Parathyroid adenoma (tissue), 2 donors: Measurements from ENCODE around the gene LPGAT1.

ENCODE experiments used
- H2AFZ ChIP-seq: fragments of 300-600 bp; sonication (generic); one replicate; pipeline ENCODE4 v1.7.0; 2017; ENCODE audit warnings: antibody characterized with exemption, mild to moderate bottlenecking
- H3K27ac ChIP-seq: fragments of 300-600 bp; sonication (generic); one replicate; pipeline ENCODE4 v1.7.0; 2017
- H3K27me3 ChIP-seq: fragments of 300-600 bp; sonication (generic); one replicate; pipeline ENCODE4 v1.7.0; 2017; ENCODE audit warnings: low read length; ENCODE audit not compliant: control insufficient read depth, insufficient read depth
- H3K36me3 ChIP-seq: fragments of 300-600 bp; sonication (generic); one replicate; pipeline ENCODE4 v1.7.0; 2017; ENCODE audit warnings: low read length; ENCODE audit not compliant: control insufficient read depth, insufficient read depth
- H3K4me1 ChIP-seq: fragments of 300-600 bp; sonication (generic); one replicate; pipeline ENCODE4 v1.7.0; 2017; ENCODE audit warnings: control low read depth
- H3K4me2 ChIP-seq: fragments of 300-600 bp; sonication (generic); one replicate; pipeline ENCODE4 v1.7.0; 2017; ENCODE audit warnings: low read length
- H3K4me3 ChIP-seq: fragments of 300-600 bp; sonication (generic); one replicate; pipeline ENCODE4 v1.7.0; 2017; ENCODE audit warnings: low read depth, low read length
- H3K79me2 ChIP-seq: fragments of 300-600 bp; sonication (generic); one replicate; pipeline ENCODE4 v1.7.0; 2017; ENCODE audit warnings: control low read depth
- H3K9ac ChIP-seq: fragments of 300-600 bp; sonication (generic); one replicate; pipeline ENCODE4 v1.7.0; 2017; ENCODE audit warnings: mild to moderate bottlenecking
- H3K9me3 ChIP-seq: fragments of 300-600 bp; sonication (generic); one replicate; pipeline ENCODE4 v1.7.0; 2017; ENCODE audit warnings: low read length; ENCODE audit not compliant: control insufficient read depth
- TF ChIP-seq, protein P1 (sequence below): fragments of 300-600 bp; sonication (generic); IDR thresholded peaks from one replicate; pipeline ENCODE4 v1.7.0; 2017; ENCODE audit warnings: antibody characterized with exemption, mild to moderate bottlenecking
- donor health status: primary hyperparathyroidism.

LPGAT1 gene

DNA sequence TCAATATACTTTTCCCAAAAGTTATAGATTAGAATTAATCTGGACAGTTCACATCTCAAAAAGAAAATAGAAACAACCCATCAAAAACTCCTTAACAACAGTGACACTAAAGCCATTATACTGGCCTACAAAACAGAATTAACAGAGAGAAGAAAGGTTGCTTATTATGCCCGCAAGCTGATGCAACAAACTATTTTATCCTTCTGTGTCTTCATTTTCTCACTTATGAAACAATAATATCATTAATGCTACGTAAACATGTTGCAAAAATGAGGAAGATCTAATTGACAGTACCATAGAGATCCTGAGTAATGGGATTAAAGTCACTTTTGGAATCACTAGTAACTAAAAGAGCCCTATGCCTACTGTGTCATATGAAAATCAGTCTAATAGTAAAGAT lies 32.6 kb downstream of the LPGAT1 start:
- Histone ChIP-seq H3K4me3 (no peak overlapping the region), H3K4me1 (no peaks in the 10 kb centered on the region), H3K9me3 (no peaks in the 10 kb centered on the region), H3K79me2 (no peaks in the 10 kb centered on the region), H2AFZ (no peak overlapping the region), H3K27ac (no peak overlapping the region), H3K36me3 (no peaks in the 10 kb centered on the region), H3K27me3 (no peaks in the 10 kb centered on the region), H3K9ac (no peak overlapping the region), H3K4me2 (no peak overlapping the region)
- TF ChIP-seq, protein P1, sequence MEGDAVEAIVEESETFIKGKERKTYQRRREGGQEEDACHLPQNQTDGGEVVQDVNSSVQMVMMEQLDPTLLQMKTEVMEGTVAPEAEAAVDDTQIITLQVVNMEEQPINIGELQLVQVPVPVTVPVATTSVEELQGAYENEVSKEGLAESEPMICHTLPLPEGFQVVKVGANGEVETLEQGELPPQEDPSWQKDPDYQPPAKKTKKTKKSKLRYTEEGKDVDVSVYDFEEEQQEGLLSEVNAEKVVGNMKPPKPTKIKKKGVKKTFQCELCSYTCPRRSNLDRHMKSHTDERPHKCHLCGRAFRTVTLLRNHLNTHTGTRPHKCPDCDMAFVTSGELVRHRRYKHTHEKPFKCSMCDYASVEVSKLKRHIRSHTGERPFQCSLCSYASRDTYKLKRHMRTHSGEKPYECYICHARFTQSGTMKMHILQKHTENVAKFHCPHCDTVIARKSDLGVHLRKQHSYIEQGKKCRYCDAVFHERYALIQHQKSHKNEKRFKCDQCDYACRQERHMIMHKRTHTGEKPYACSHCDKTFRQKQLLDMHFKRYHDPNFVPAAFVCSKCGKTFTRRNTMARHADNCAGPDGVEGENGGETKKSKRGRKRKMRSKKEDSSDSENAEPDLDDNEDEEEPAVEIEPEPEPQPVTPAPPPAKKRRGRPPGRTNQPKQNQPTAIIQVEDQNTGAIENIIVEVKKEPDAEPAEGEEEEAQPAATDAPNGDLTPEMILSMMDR = no peak

DNA sequence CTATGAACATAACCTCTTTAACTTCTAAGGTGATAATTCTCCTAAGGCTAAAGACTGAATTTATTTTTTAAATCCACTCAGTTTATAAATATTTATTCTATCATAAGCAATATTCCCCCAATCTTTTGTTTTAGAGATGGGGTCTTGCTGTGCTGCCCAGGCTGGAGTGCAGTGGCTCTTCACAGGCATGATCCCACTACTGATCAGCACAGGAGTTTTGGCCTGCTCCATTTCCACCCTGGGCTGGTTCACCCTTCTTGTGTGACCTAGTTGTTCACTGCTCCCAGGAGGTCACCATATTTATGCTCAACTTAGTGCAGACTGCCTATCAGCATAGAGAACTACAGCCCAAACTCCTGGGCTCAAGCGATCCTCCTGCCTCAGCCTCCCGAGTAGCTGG lies 38.6 kb downstream of the LPGAT1 start:
- H3K79me2 ChIP-seq = no peaks in the 10 kb centered on the region
- H3K9ac ChIP-seq = no peak overlapping the region
- no peaks in the 10 kb centered on the region for H3K4me1 ChIP-seq
- no peak overlapping the region for H2AFZ ChIP-seq
- no peaks in the 10 kb centered on the region for H3K27me3 ChIP-seq
- H3K4me3 ChIP-seq = no peak overlapping the region
- H3K27ac ChIP-seq = no peak overlapping the region
- TF ChIP-seq, protein P1 = no peak
- H3K36me3 ChIP-seq = no peaks in the 10 kb centered on the region
- no peak overlapping the region for H3K4me2 ChIP-seq
- H3K9me3 ChIP-seq = no peaks in the 10 kb centered on the region

DNA sequence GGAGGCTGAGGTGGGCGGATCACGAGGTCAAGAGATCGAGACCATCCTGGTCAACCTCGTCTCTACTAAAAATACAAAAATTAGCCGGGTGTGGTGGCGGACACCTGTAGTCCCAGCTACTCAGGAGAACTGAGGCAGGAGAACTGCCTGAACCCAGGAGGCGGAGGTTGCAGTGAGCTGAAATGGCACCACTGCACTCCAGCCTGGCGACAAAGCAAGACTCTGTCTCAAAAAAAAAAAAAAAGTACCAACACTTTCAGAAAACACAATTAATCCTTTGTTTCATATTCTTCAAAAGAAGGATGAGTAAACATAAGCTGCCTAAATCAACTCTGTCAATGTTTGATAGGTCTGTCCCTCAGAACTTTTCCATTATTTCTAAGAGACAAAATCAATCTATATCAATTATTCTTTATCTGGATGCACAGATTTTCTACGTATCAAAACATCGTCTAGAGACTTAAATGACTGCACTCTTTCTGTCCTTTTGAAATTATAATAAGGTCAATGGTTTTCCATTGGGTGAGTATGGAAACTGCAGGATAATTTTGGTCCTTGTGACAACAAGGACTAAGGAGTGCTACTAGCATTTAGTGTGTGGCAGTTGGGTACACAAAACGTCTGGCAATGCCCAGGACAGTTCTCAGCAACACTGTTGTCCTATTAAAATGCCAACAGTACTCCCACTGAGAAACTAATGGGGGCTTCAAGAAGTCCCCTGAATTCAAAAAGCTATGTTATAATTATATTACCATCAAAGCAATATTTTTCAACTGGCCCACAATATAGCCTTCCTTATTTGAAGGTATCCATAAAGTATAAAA lies 40.7 kb downstream of the LPGAT1 start:
- Histone ChIP-seq H3K27ac (no peak overlapping the region), H3K79me2 (no peaks in the 10 kb centered on the region), H3K4me2 (no peak overlapping the region), H2AFZ (no peak overlapping the region), H3K27me3 (no peaks in the 10 kb centered on the region), H3K36me3 (no peaks in the 10 kb centered on the region), H3K9me3 (no peaks in the 10 kb centered on the region), H3K9ac (no peak overlapping the region), H3K4me3 (no peak overlapping the region), H3K4me1 (no peaks in the 10 kb centered on the region)
- TF ChIP-seq, protein P1 = no peak

DNA sequence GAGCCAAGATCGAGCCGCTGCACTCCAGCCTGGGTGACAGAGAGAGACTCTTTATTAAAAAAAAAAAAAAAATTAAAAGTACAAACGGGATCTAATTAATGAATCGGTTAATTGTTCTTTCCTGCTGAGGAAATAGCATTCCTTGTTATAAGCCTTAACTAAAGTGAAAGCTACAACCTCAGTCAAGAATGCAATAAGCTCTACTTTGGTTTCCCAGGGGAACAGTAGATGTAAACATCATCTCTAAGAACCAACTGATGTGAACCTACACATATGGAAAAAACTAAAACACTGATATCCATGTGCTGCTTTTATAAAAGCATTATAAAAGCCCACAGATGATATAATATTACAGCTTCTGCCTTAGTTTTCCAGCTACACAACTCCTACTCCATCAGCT lies 41.9 kb downstream of the LPGAT1 start:
- H3K36me3 ChIP-seq = no peaks in the 10 kb centered on the region
- TF ChIP-seq, protein P1 = no peak
- no peak overlapping the region for H3K9ac ChIP-seq
- H3K4me3 ChIP-seq = no peak overlapping the region
- H3K4me1 ChIP-seq = no peaks in the 10 kb centered on the region
- H3K27ac ChIP-seq = no peak overlapping the region
- no peaks in the 10 kb centered on the region for H3K9me3 ChIP-seq
- H2AFZ ChIP-seq = no peak overlapping the region
- H3K79me2 ChIP-seq = no peaks in the 10 kb centered on the region
- no peak overlapping the region for H3K4me2 ChIP-seq
- no peaks in the 10 kb centered on the region for H3K27me3 ChIP-seq

- Histone ChIP-seq H2AFZ (no peak overlapping the region), H3K9ac (no peak overlapping the region), H3K9me3 (no peaks in the 10 kb centered on the region), H3K27me3 (no peaks in the 10 kb centered on the region), H3K36me3 (no peaks in the 10 kb centered on the region), H3K4me2 (no peak overlapping the region), H3K27ac (no peak overlapping the region), H3K79me2 (no peaks in the 10 kb centered on the region), H3K4me3 (no peak overlapping the region), H3K4me1 (no peaks in the 10 kb centered on the region)
- TF ChIP-seq, protein P1 = no peak
Measured at GRCh38 chr1:211783897-211784296, 46.7 kb downstream of the LPGAT1 start.
